22Rv1 (cell line): ENCODE data around the gene ITFG2.

Experiments
- H3K27ac ChIP-seq: fragments of 450-650 bp; 2 replicates; pipeline ENCODE4 v1.5.1; 2017
- CTCF ChIP-seq: fragments of 450-650 bp; IDR thresholded peaks from 2 replicates; pipeline ENCODE4 v1.5.1; 2017; ENCODE audit warnings: mild to moderate bottlenecking
- ZFX ChIP-seq: fragments of 450-650 bp; IDR thresholded peaks from 2 replicates; pipeline ENCODE4 v1.6.1; 2017; ENCODE audit warnings: antibody characterized with exemption, borderline replicate concordance

Gene ITFG2

GRCh38 chr12:2844786-2845185 is 32.3 kb downstream of the ITFG2 start:
- no peak overlapping the region for H3K27ac ChIP-seq
- TF ChIP-seq CTCF = no peak
- TF ChIP-seq ZFX = no peak

- no peak for TF ChIP-seq CTCF
- TF ChIP-seq ZFX = no peak
- H3K27ac ChIP-seq = no peak overlapping the region
Measured at GRCh38 chr12:2845280-2845679, 32.8 kb downstream of the ITFG2 start.

DNA sequence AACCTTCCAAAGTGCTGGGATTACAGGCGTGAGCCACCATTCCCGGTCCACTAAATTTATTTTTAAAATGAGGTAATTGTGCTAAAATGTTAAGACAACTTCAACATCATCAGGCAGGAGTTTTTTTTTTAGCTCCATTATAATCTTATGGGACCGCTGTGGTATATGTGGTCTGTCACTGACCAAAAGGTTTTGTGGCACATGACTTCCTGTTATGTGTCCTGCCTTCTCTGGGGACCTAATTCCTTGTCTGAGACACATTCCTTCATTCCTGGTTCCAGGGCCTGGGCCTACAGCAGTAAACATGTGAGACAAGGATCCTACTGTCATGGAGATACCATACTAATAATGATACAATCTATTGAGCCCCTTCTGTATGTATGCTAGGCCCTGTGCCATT is 39.5 kb downstream of the ITFG2 start:
- no peak overlapping the region for H3K27ac ChIP-seq
- TF ChIP-seq CTCF (no peak), ZFX (no peak)

DNA sequence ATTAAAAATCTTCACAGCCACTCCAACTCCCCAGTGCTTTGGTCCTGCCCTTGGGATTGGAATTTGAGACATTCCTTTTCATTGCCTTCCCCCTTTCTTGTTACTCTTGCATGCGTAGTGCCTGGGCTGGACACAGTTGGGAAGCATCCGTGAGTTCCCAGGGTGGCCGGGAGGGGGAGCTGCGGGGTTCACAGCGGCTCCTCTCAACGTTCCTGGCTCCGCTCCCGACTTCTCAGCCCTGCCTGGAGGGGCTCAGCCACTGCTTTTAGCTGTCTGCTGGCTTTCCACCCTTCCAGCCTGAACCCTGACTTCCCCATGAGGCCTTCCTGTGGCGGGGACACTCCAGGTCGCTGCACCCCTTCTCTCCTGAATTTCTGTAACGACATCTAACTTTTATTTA is 41.2 kb downstream of the ITFG2 start:
- no peak overlapping the region for H3K27ac ChIP-seq
- no peak for TF ChIP-seq ZFX
- peak; percentile 97 for TF ChIP-seq CTCF

DNA sequence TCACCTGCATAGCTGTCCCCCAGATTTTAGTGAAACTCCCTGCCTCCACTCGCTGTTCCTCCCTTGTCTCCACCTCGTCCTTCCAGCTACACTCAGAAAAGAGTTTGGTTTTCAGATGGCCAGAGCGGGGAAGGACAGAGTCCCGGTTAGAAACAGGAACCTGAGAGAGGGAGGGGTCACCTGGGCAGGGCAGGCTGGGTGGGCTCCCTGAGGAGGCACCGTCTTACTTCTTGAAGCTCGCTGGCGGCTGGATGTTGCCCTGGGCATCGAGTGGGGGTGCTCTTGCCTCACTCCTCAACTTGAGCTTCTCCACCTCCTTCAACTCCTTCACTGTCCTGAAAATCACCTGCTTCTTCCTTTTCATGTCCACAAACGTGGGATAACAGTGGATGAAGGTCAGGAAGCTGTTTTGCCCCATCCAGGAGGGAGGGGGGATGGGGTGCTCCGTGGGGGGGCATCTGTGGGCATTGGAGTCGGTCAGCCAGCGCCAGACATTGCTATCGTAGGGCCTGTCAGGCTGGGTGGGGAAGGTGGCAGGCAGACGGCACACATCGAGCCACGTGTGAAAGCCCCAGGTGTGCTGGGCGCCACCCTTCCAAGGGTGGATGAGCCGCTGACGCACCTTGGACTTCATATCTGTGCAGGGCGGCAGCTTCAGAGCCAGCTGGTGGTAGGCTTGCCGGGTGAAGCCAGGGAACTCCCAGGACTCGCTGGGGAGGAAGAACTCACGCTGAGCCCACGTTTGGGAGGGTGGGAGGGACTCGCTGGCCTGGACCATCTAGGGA is 42.4 kb downstream of the ITFG2 start:
- H3K27ac ChIP-seq = no peak overlapping the region
- no peak for TF ChIP-seq CTCF
- TF ChIP-seq ZFX = no peak

GRCh38 chr12:2855546-2855945 is 43.1 kb downstream of the ITFG2 start:
- TF ChIP-seq ZFX (no peak), CTCF (no peak)
- no peak overlapping the region for H3K27ac ChIP-seq

DNA sequence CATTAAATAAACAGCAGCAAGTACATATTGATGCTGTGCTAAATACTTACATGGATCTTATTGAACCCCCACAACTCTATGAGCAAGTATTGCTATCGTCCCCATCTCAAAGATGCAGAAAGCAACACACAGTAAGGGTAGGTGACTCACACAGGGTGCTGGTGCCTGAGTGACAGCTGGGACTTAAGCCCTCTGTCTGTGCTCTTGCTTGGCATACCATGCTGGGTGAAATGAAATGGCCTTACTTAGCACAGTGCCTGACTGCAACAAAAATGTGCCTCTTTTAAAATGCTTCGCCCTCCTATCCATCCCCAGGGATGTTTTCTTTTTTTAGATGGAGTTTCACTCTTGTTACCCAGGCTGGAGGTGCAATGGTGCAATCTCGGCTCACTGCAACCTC is 43.6 kb downstream of the ITFG2 start:
- no peak for TF ChIP-seq CTCF
- no peak for TF ChIP-seq ZFX
- no peak overlapping the region for H3K27ac ChIP-seq
